GM12892 (cell line): Measurements from ENCODE around the gene GPC5.
"Not testable (repeated sequence)": the region's sequence is repeated elsewhere in the genome, so short reads cannot be mapped to it uniquely, and the experiment has no call there.

Experiments used
- POLR2A ChIP-seq: IDR thresholded peaks from 2 replicates; pipeline ENCODE4 v1.6.1; 2011; ENCODE audit warnings: low read depth, low read length, control low read depth
- POLR2AphosphoS5 ChIP-seq: IDR thresholded peaks from 2 replicates; pipeline ENCODE4 v1.6.1; 2011; ENCODE audit warnings: low read depth, low read length, control low read depth
- TAF1 ChIP-seq: IDR thresholded peaks from 2 replicates; pipeline ENCODE4 v1.6.1; 2011; ENCODE audit warnings: low read depth, mild to moderate bottlenecking, control low read depth, low read length, borderline replicate concordance

DNA sequence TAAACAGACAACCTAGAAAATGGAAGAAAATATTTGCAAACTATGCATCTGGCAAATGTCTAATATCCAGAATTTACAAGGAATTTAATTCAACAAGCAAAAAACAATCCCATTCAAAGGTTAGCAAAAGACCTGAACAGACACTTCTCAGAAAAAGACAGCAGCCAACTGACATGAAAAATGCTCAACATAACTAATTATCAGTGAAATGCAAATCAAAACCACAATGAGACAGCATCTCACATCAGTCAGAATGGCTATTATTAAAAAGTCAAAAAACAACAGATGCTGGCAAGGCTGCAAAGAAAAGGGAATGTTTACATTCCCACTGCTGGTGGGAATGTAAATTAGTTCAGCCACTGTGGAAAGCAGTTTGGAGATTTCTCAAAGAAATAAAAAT is 1500.5 kb downstream of the GPC5 start:
- TF ChIP-seq POLR2A, POLR2AphosphoS5, TAF1: not testable (repeated sequence)
